Cardiac muscle cell (in vitro differentiated cells and primary cell): ENCODE measurements around the gene PIGC. TPM values are rescaled to one million over a fixed set of nuclear protein-coding genes. Genes with fewer than 3 reads are reported as not detected.

Source experiments
- DNase-seq, 2 donors: peaks; one replicate each; pipeline versions ENCODE4 v3.0.0 to v3.0.0-alpha.2; 2010 to 2017; ENCODE audit warnings: low read depth in 1 of 2, low spot score in 1 of 2
- H3K27ac ChIP-seq: fragments of 200-600 bp; sonication (generic); 2 replicates; pipeline ENCODE4 v1.5.1; 2016
- H3K27me3 ChIP-seq: fragments of 200-600 bp; sonication (generic); 2 replicates; pipeline ENCODE4 v1.6.0; 2016; ENCODE audit warnings: control low read depth
- H3K36me3 ChIP-seq: fragments of 200-600 bp; sonication (generic); 2 replicates; pipeline ENCODE4 v1.5.1; 2016; ENCODE audit warnings: control low read depth
- H3K4me1 ChIP-seq: fragments of 200-600 bp; sonication (generic); 2 replicates; pipeline ENCODE4 v1.8.1; 2017; ENCODE audit warnings: low read depth, mild to moderate bottlenecking, mixed run types
- H3K4me3 ChIP-seq: fragments of 200-600 bp; sonication (generic); 2 replicates; pipeline ENCODE4 v1.5.1; 2016; ENCODE audit warnings: mild to moderate bottlenecking
- H3K9me3 ChIP-seq: fragments of 200-600 bp; sonication (generic); 2 replicates; pipeline ENCODE4 v1.5.1; 2017; ENCODE audit warnings: low read depth, mild to moderate bottlenecking, control low read depth
- CTCF ChIP-seq: IDR thresholded peaks from 2 replicates; pipeline ENCODE4 v1.5.1; 2012; ENCODE audit warnings: low read depth, mild to moderate bottlenecking, low read length
- polyA plus RNA-seq: library from polyadenylated mRNA; unstranded; fragments of >200 nt; fragmentation: Nextera tagmentation; extraction: Ambion mirVana; gene quantifications from 2 replicates; pipeline ENCODE4 v1.2.1, GENCODE V29; 2016
- total RNA-seq: library from RNA; depleted of rRNA; stranded (reverse); fragments of >200 nt; gene quantifications from 2 replicates; pipeline ENCODE4 v1.2.3, GENCODE V29; 2016

PIGC gene
- total and polyA plus RNA-seq, 2 experiments from 2014 or later = 10.9 to 35.1 TPM

- Histone ChIP-seq H3K36me3 (no peaks in the 10 kb centered on the region), H3K9me3 (no peaks in the 10 kb centered on the region), H3K4me1 (peaks cover 10% of the 10 kb centered on the region), H3K27ac (no peak overlapping the region), H3K27me3 (no peaks in the 10 kb centered on the region), H3K4me3 (no peak overlapping the region)
- DNase-seq = peak in 1 of 2 donors; percentile 19
- TF ChIP-seq CTCF = no peak
These were observed 43.1 kb upstream of the PIGC start for GRCh38 chr1:172486805-172487454.

GRCh38 chr1:172485626-172486025, 41.8 kb upstream of the PIGC start:
- DNase-seq = no peak
- Histone ChIP-seq H3K4me3 (no peak overlapping the region), H3K9me3 (no peaks in the 10 kb centered on the region), H3K4me1 (peaks cover 10% of the 10 kb centered on the region), H3K36me3 (no peaks in the 10 kb centered on the region), H3K27ac (no peak overlapping the region), H3K27me3 (no peaks in the 10 kb centered on the region)
- TF ChIP-seq CTCF = no peak

- TF ChIP-seq CTCF = no peak
- no peaks in the 10 kb centered on the region for H3K27me3 ChIP-seq
- H3K4me1 ChIP-seq = peaks cover 13% of the 10 kb centered on the region
- no peak for DNase-seq
- no peak overlapping the region for H3K27ac ChIP-seq
- no peak overlapping the region for H3K4me3 ChIP-seq
- H3K36me3 ChIP-seq = no peaks in the 10 kb centered on the region
- no peaks in the 10 kb centered on the region for H3K9me3 ChIP-seq
These were observed 40.4 kb upstream of the PIGC start for GRCh38 chr1:172484252-172484651.

GRCh38 chr1:172483448-172483847, 39.6 kb upstream of the PIGC start:
- DNase-seq = no peak
- H3K9me3 ChIP-seq = no peaks in the 10 kb centered on the region
- no peak for TF ChIP-seq CTCF
- H3K27ac ChIP-seq = no peak overlapping the region
- H3K4me3 ChIP-seq = no peak overlapping the region
- no peaks in the 10 kb centered on the region for H3K36me3 ChIP-seq
- H3K27me3 ChIP-seq = no peaks in the 10 kb centered on the region
- H3K4me1 ChIP-seq = peaks cover 21% of the 10 kb centered on the region

GRCh38 chr1:172482044-172482443, 38.2 kb upstream of the PIGC start:
- Histone ChIP-seq H3K4me1 (peaks cover 17% of the 10 kb centered on the region), H3K27ac (no peak overlapping the region), H3K36me3 (no peaks in the 10 kb centered on the region), H3K9me3 (no peaks in the 10 kb centered on the region), H3K27me3 (no peaks in the 10 kb centered on the region), H3K4me3 (no peak overlapping the region)
- DNase-seq = no peak
- TF ChIP-seq CTCF = no peak

- no peak for TF ChIP-seq CTCF
- no peaks in the 10 kb centered on the region for H3K36me3 ChIP-seq
- DNase-seq = no peak
- H3K27me3 ChIP-seq = no peaks in the 10 kb centered on the region
- peaks cover 25% of the 10 kb centered on the region for H3K4me1 ChIP-seq
- no peak overlapping the region for H3K4me3 ChIP-seq
- no peak overlapping the region for H3K27ac ChIP-seq
- no peaks in the 10 kb centered on the region for H3K9me3 ChIP-seq
These were observed 36.6 kb upstream of the PIGC start for GRCh38 chr1:172480431-172480830.
